Stimulated activated CD4-positive, alpha-beta T cell treated with anti-CD3 and anti-CD28 coated beads, Interleukin-1b, Interleukin-23, amount 100 ng/mL, for 24 hours (primary cell): Measurements from ENCODE around the gene HS3ST1.
"Not testable (repeated sequence)": the region's sequence is repeated elsewhere in the genome, so short reads cannot be mapped to it uniquely, and the experiment has no call there.

Experiments used
- DNase-seq, 4 experiments: peaks; one replicate each; pipeline ENCODE4 v3.0.0-alpha.2; 2020; ENCODE audit warnings: low read depth in 4 of 4, low spot score in 1 of 4

The HS3ST1 gene

DNA sequence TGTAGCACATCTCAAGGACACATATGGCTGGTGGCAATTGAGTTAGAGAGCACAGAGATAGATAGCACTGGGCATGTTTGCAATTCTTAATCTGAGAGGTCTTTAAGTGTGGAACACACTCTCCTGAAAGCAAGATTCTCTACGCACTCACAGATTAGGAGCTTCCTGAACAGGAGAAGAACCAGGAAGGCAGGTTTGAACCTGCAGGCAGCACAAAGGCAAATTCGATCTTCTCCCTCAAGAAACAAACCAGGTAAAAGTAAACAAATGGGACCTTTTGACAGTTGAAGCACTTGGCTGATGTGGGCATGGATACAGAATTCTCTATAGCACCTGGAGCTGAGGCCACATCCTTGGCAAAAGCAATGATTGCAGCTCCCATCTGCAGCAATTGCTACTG lies 24.3 kb downstream of the HS3ST1 start:
- no peak for DNase-seq

GRCh38 chr4:11402192-11402591 lies 26.5 kb downstream of the HS3ST1 start:
- no peak for DNase-seq

DNA sequence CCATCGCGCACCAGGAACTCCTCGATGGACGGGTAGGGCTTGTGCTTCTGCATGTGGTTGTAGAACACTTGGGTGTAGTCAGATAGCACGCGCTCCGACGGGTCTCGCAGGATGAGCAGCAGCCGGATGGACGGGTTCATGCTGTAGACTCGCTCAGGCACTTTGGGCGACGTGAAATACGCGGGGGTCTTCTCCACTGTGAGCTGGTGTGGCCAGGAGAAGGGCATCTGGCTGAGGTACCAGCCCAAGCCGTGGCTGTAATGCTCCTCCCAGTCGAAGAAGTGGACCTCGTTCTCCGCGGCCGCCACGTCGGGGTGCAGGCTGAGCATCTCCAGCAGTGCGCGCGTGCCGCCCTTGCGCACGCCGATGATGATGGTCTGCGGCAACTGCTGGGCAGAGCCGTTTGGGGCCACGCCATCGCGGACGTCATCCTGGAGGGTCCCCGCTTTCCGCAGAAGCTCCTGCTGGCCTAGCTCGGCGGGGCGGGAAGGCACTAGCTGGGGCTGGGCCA lies 29.2 kb downstream of the HS3ST1 start:
- DNase-seq, result no peak

GRCh38 chr4:11397819-11398610 lies 30.7 kb downstream of the HS3ST1 start:
- DNase-seq, result no peak

- no peak for DNase-seq
Observed at GRCh38 chr4:11397146-11397545, 31.5 kb downstream of the HS3ST1 start.

DNA sequence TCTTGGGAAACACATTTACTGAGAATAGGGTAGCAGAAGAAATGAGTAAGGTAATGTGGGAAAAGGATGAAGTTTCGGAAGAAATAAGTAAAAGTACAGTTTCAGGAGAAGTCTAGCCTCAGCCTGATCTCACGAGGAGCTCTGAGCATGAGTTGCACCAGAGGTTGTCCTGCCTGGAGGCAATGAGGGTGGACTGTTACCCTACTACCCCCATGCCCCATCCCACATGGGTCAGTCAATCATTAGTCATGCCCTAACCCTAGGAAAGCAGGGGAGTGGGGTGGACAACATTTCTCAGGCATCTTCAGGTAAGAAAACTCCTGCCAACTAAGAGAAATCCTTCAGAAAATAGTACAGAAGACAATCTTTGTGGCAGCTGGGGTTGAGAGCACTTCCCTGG lies 35.1 kb downstream of the HS3ST1 start:
- DNase-seq, result no peak

DNA sequence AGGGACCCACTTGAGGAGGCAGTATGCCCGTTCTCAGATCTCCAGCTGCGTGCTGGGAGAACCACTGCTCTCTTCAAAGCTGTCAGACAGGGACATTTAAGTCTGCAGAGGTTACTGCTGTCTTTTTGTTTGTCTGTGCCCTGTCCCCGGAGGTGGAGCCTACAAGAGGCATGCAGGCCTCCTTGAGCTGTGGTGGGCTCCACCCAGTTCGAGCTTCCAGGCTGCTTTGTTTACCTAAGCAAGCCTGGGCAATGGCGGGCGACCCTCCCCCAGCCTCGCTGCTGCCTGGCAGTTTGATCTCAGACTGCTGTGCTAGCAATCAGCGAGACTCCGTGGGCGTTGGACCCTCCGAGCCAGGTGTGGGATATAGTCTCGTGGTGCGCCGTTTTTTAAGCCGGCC lies 44.6 kb downstream of the HS3ST1 start:
- DNase-seq, result not testable (repeated sequence)

- no peak for DNase-seq
Observed at GRCh38 chr4:11376571-11376970, 52.1 kb downstream of the HS3ST1 start.

GRCh38 chr4:11376146-11376545 lies 52.5 kb downstream of the HS3ST1 start:
- DNase-seq, result no peak

DNA sequence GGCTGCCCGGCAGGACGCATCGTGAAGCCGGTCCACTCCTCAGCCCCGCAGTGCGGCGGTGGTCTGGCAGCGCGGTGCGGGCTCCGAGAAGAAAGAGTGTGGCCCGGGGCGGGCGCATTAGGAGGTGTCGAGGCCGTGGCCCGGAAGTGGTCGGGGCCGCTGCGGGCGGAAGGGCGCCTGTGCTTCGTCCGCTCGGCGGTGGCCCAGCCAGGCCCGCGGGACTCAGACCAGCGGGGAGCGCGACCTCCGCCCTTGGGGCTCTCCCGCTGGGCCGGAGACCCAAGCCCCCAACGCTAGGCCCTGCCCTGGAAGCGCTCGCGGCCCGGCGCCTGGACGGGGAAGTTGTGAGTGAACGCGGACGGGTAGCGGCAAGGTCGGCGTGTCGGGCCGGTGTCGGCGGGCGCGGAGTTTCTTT lies 60.0 kb downstream of the HS3ST1 start:
- DNase-seq, result no peak

- no peak for DNase-seq
Observed at GRCh38 chr4:11367371-11367770, 61.3 kb downstream of the HS3ST1 start.

DNA sequence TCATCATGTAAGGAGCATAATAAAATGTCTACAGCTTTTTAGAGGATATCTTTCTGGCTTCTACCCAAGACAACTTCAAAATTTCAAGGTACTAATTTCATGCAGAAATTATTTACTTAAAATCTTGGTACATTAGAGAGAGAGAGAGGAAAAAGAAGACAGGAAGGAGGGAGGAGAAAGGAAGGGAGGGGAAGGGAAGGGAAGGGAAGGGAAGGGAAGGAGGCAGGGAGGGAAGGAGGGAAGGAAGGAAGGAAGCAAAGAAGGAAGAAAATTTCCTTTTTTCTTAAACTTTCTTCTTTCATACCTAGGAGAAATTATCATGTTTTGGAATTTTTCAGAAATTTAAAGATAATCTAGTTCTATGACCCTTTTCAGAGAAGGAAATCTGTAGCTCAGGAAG lies 61.8 kb downstream of the HS3ST1 start:
- no peak for DNase-seq

GRCh38 chr4:11365039-11365438 lies 63.7 kb downstream of the HS3ST1 start:
- no peak for DNase-seq

GRCh38 chr4:11359591-11359990 lies 69.1 kb downstream of the HS3ST1 start:
- DNase-seq, result no peak

GRCh38 chr4:11355226-11355625 lies 73.5 kb downstream of the HS3ST1 start:
- DNase-seq, result no peak

DNA sequence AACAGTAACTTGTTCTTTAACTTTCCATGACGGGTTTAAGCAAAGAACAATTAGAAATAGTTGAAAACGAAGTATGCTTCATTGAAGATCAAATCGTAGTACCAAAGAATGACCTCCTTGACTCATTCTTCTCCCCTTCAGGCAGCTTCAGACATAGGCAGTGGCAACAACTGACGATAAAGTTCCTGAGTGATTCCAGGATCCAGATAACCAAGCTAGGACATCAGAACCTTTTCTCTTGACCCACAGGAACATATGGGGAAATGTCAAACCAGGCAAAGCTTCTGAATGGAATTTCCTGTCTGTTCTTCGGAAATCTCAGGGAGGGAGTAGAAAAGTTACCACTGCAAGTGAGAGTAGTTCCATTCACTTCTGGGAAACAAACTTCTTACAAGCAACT lies 74.2 kb downstream of the HS3ST1 start:
- DNase-seq, result no peak

DNA sequence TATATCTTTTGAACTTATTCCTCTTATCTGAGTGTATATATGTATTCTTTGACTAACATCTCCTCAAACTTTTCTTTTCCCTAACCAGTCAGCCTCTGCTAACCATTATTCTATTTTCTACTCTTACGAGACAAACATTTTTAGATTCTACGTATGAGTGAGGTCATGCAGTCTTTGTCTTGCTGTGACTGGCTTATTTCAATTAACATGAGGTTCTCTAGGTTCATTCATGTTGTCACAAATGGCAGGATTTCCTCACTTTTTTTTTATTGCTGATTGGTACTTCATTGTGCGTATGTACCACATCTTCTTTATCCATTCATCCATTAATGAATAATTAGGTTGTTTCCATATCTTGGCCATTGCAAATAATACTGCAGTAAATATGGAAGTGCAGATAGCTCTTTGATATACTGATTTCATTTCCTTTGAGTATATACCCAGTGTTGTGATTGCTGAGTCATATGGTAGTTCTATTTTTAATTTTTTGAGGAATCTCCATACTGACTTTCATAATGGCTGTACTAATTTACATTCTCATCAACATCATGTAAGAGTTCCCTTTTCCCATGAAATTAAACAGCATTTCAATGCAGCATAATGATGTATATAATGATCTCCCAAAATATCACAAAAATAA lies 80.1 kb downstream of the HS3ST1 start:
- DNase-seq, result no peak

- no peak for DNase-seq
Observed at GRCh38 chr4:11344916-11345315, 83.8 kb downstream of the HS3ST1 start.

GRCh38 chr4:11343536-11343935 lies 85.2 kb downstream of the HS3ST1 start:
- no peak for DNase-seq
